Measurements from ENCODE around the gene PDHX. TPM values are rescaled to one million over a fixed set of nuclear protein-coding genes. Genes with fewer than 3 reads are reported as not detected.

PDHX gene
- total and polyA plus RNA-seq, 2 donors: 21.3 to 24.6 TPM

DNA sequence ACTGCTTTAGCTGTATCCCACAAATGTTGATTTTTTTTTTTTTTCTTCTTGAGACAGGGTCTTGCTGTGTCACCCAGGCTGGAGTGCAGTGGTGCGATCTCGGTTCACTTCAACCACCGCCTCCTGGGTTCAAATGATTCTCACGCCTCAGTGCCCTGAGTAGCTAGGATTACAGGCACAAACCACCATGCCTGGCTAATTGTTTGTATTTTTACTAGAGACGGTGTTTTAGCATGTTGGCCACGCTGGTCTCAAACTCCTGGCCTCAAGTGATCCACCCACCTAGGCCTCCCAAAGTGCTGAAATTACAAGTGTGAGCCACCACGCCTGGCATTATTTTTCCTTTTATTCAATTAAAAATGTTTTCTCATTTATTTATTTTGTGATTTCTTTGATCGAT is 55.9 kb downstream of the PDHX start:
- H3K4me1 ChIP-seq (ENCODE audit: control insufficient read depth in 2 of 2, insufficient read depth in 2 of 2, low read length in 2 of 2): no peaks in the 10 kb centered on the region
- H3K27me3 ChIP-seq (ENCODE audit: control insufficient read depth in 2 of 2, insufficient read depth in 1 of 2, low read length in 1 of 2): no peaks in the 10 kb centered on the region
- H3K9me3 ChIP-seq (ENCODE audit: control insufficient read depth in 2 of 2, insufficient read depth in 1 of 2, low read length in 1 of 2): no peaks in the 10 kb centered on the region
- DNase-seq (ENCODE audit: low read depth in 6 of 9, low spot score in 9 of 9): no peak
- H3K27ac ChIP-seq (ENCODE audit: low read depth in 1 of 2, low read length in 1 of 2): no peak overlapping the region
- 98% methylated on average over 8 of the region's 8 CpGs for WGBS
- H3K4me3 ChIP-seq (ENCODE audit: low read length in 2 of 2): no peak overlapping the region
- H3K36me3 ChIP-seq (ENCODE audit: control insufficient read depth in 2 of 2, insufficient read depth in 2 of 2, low read length in 1 of 2): peaks cover 0 to 3% of the 10 kb centered on the region in 2 donors

DNA sequence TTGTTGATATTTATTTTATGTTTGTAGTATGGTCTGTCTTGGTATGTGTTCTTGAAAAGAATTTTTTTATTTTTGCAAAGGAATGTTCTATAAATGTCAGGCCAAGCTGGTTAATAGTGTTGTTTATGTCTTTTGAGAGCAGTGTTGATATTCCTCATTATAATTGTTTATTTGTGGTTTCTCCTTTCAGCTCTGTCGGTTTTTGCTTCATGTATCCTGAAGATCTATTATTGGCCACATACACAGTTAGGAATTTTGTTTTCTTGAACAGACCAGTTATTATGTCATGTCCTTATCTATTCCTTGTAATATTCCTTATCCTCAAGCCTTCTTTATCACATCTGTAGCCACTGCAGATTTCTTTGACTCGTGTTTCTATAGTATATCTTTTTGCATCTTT is 56.5 kb downstream of the PDHX start:
- H3K4me1 ChIP-seq (ENCODE audit: control insufficient read depth in 2 of 2, insufficient read depth in 2 of 2, low read length in 2 of 2): no peaks in the 10 kb centered on the region
- H3K36me3 ChIP-seq (ENCODE audit: control insufficient read depth in 2 of 2, insufficient read depth in 2 of 2, low read length in 1 of 2): peaks cover 0 to 3% of the 10 kb centered on the region in 2 donors
- no peak overlapping the region for H3K4me3 ChIP-seq (ENCODE audit: low read length in 2 of 2)
- H3K27me3 ChIP-seq (ENCODE audit: control insufficient read depth in 2 of 2, insufficient read depth in 1 of 2, low read length in 1 of 2): no peaks in the 10 kb centered on the region
- no peak for DNase-seq (ENCODE audit: low read depth in 6 of 9, low spot score in 9 of 9)
- WGBS: 99% methylated on average over 2 of the region's 2 CpGs
- no peaks in the 10 kb centered on the region for H3K9me3 ChIP-seq (ENCODE audit: control insufficient read depth in 2 of 2, insufficient read depth in 1 of 2, low read length in 1 of 2)
- no peak overlapping the region for H3K27ac ChIP-seq (ENCODE audit: low read depth in 1 of 2, low read length in 1 of 2)

DNA sequence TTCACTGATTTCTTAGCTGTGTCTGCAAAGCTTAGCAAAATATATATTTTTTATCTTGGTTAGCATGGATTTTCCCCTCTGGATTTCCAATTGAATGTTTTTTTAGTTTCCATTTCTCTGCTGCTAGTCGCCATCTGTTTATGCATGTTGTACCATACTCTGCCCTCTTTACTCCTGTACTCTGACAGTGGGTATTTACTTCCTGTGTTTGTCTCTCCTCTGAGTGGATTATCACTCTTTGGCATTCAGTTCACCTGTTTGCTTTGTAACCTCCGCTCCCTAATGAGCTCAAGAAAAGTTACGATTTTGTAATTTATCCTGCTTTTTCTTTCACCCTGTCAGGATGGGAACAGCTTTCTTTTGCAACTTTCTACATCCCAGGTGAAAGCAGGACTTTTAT is 59.1 kb downstream of the PDHX start:
- peaks cover 0 to 5% of the 10 kb centered on the region in 2 donors for H3K36me3 ChIP-seq (ENCODE audit: control insufficient read depth in 2 of 2, insufficient read depth in 2 of 2, low read length in 1 of 2)

DNA sequence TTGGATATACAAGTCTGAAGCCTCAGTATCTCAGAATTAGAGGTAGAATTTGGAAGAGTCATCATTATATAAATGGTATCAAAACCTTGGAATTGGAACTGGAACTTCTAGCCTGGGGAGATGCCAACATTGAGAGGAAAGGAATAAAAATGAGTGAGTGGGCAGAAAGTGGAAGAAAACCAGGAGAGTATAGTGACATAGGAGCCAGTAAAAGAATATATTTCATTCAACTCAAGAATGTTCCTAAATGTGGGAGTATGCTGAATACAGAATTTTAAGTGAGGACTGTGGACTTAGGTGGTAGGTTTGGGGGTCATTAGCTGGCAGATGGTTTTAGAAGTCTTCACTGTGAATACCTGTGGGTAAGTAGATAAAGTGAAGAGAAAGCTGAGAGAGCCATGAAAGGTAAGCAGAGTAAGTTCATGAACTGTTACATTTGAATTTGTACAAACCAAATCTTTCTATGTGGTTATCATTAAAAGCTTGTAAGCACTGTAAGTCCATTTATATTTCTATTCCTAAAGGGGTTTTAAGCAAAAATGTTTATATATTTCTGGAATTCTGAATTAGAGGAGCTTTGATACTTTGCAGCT is 60.2 kb downstream of the PDHX start:
- peaks cover 0 to 5% of the 10 kb centered on the region in 2 donors for H3K36me3 ChIP-seq (ENCODE audit: control insufficient read depth in 2 of 2, insufficient read depth in 2 of 2, low read length in 1 of 2)
- DNase-seq (ENCODE audit: low read depth in 6 of 9, low spot score in 9 of 9): no peak
- no peaks in the 10 kb centered on the region for H3K4me1 ChIP-seq (ENCODE audit: control insufficient read depth in 2 of 2, insufficient read depth in 2 of 2, low read length in 2 of 2)
- H3K9me3 ChIP-seq (ENCODE audit: control insufficient read depth in 2 of 2, insufficient read depth in 1 of 2, low read length in 1 of 2): no peaks in the 10 kb centered on the region
- no peak overlapping the region for H3K27ac ChIP-seq (ENCODE audit: low read depth in 1 of 2, low read length in 1 of 2)
- H3K27me3 ChIP-seq (ENCODE audit: control insufficient read depth in 2 of 2, insufficient read depth in 1 of 2, low read length in 1 of 2): no peaks in the 10 kb centered on the region
- no peak overlapping the region for H3K4me3 ChIP-seq (ENCODE audit: low read length in 2 of 2)

More for the DNA sequence above, 59.1 kb downstream of the PDHX start:
- DNase-seq (ENCODE audit: low read depth in 6 of 9, low spot score in 9 of 9): no peak
- H3K9me3 ChIP-seq (ENCODE audit: control insufficient read depth in 2 of 2, insufficient read depth in 1 of 2, low read length in 1 of 2): no peaks in the 10 kb centered on the region
- H3K4me1 ChIP-seq (ENCODE audit: control insufficient read depth in 2 of 2, insufficient read depth in 2 of 2, low read length in 2 of 2): no peaks in the 10 kb centered on the region
- WGBS: 94% methylated on average over 3 of the region's 3 CpGs
- H3K4me3 ChIP-seq (ENCODE audit: low read length in 2 of 2): no peak overlapping the region
- H3K27me3 ChIP-seq (ENCODE audit: control insufficient read depth in 2 of 2, insufficient read depth in 1 of 2, low read length in 1 of 2): no peaks in the 10 kb centered on the region
- H3K27ac ChIP-seq (ENCODE audit: low read depth in 1 of 2, low read length in 1 of 2): no peak overlapping the region

DNA sequence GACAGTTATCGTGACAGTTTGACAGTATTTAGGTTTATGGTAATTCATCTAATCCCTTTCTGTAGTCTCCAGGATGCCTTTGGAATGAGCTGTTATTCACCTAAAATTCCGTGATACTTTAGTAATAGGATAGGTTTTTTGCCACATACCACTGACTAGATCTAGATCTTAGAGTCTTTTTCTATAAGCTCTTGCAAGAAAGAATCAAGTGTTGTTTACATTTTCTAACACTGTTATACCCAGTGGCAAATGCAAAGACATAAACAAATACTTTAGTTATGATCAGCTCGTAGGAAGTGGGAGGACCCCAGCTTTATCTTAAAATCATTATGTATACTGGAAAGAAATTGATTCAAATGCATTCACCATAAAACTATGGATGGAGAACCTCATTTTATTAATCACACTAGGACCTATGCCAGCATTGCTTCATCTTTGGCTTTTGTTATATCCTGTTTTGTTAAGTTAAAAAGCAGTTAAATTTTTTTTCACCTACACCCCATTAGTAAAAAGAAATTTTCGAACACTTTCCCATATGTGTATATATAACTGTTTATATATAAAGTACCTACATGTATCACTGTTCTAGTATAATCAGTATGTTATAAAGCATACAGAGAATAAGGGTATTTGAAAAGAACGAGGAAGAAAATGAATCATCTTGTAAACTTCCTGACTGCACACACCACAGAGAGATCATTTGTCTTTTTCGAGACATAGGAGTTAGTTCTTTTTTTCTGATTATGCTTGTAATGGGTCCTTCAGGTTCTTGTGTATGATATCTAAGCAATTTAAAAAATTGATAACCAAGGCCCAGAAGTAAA is 60.9 kb downstream of the PDHX start:
- no peak overlapping the region for H3K27ac ChIP-seq (ENCODE audit: low read depth in 1 of 2, low read length in 1 of 2)
- 64% methylated on average over 6 of the region's 6 CpGs for WGBS
- DNase-seq (ENCODE audit: low read depth in 6 of 9, low spot score in 9 of 9): no peak

DNA sequence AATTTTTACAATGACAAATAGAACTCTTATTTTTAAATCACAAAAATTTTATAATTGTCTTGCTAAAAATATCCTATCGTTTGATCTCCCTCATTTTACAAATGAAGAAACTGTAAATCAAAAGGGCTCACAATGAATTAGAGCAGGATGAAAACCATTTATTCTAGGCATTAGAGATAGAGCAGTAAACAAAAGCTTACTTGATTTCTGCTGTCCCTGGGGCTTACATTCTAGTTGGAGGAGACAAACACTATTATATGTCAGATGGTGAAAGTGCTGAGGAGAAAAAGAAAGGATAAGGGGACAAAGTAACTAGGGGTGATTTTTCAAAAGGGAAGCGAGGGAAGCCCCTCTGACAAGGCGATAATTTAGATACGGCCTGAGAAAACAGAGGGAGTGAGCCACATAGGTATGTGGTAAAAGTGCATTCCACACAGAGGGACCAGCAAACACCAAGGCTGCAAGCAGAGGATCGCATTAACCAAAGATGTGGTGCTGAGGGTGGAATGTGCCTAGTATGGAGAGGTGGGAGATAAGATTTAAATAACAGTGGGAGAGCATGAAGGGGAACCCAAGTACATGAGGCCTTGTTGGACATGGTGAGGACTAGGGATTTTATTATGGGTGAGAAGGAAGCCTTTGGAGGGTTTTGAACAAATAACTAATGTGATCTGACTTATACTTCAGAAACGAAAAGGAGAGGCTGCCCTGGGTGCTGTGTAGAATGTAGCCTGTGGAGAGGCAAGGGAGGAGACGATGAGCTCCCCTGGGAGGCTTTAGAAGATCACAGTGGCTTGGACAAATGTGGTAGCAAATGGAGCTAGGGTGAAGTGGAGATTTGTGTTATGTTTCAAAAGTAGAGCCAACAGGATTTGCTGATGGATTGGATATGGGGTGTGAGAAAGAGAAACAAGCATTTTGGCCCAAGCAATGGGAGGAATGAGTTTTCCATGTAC is 62.1 kb downstream of the PDHX start:
- H3K4me3 ChIP-seq (ENCODE audit: low read length in 2 of 2): no peak overlapping the region
- DNase-seq (ENCODE audit: low read depth in 6 of 9, low spot score in 9 of 9): no peak
- 95% methylated on average over 7 of the region's 7 CpGs for WGBS

More for the DNA sequence above, 60.9 kb downstream of the PDHX start:
- peaks cover 0 to 5% of the 10 kb centered on the region in 2 donors for H3K36me3 ChIP-seq (ENCODE audit: control insufficient read depth in 2 of 2, insufficient read depth in 2 of 2, low read length in 1 of 2)
- H3K4me3 ChIP-seq (ENCODE audit: low read length in 2 of 2): no peak overlapping the region
- H3K27me3 ChIP-seq (ENCODE audit: control insufficient read depth in 2 of 2, insufficient read depth in 1 of 2, low read length in 1 of 2): no peaks in the 10 kb centered on the region
- H3K9me3 ChIP-seq (ENCODE audit: control insufficient read depth in 2 of 2, insufficient read depth in 1 of 2, low read length in 1 of 2): no peaks in the 10 kb centered on the region
- no peaks in the 10 kb centered on the region for H3K4me1 ChIP-seq (ENCODE audit: control insufficient read depth in 2 of 2, insufficient read depth in 2 of 2, low read length in 2 of 2)

DNA sequence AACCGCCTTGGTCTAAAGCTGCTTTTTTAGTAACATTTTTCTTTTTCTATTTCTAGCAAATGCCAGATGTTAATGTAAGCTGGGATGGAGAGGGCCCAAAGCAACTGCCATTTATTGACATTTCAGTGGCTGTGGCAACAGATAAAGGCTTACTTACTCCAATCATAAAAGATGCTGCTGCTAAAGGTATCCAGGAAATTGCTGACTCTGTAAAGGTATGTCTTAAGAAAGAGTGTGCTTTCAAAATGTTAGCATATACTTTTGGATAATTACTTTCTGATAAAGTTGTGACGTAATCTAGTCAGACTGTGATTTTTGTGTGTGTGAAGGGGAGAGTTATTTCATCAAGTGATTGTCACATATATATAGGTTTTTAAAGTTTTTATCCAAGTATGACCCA is 68.1 kb downstream of the PDHX start:
- Histone ChIP-seq H3K4me1 (ENCODE audit: control insufficient read depth in 2 of 2, insufficient read depth in 2 of 2, low read length in 2 of 2) (no peaks in the 10 kb centered on the region), H3K4me3 (ENCODE audit: low read length in 2 of 2) (no peak overlapping the region), H3K9me3 (ENCODE audit: control insufficient read depth in 2 of 2, insufficient read depth in 1 of 2, low read length in 1 of 2) (no peaks in the 10 kb centered on the region), H3K27ac (ENCODE audit: low read depth in 1 of 2, low read length in 1 of 2) (no peak overlapping the region), H3K36me3 (ENCODE audit: control insufficient read depth in 2 of 2, insufficient read depth in 2 of 2, low read length in 1 of 2) (peaks cover 4% of the 10 kb centered on the region in 2 donors), H3K27me3 (ENCODE audit: control insufficient read depth in 2 of 2, insufficient read depth in 1 of 2, low read length in 1 of 2) (no peaks in the 10 kb centered on the region)
- over 99% methylated on average over 2 of the region's 2 CpGs for WGBS
- DNase-seq (ENCODE audit: low read depth in 6 of 9, low spot score in 9 of 9): no peak

More for the DNA sequence above, 62.1 kb downstream of the PDHX start:
- H3K36me3 ChIP-seq (ENCODE audit: control insufficient read depth in 2 of 2, insufficient read depth in 2 of 2, low read length in 1 of 2): peaks cover 0 to 5% of the 10 kb centered on the region in 2 donors
- H3K4me1 ChIP-seq (ENCODE audit: control insufficient read depth in 2 of 2, insufficient read depth in 2 of 2, low read length in 2 of 2): no peaks in the 10 kb centered on the region
- no peaks in the 10 kb centered on the region for H3K27me3 ChIP-seq (ENCODE audit: control insufficient read depth in 2 of 2, insufficient read depth in 1 of 2, low read length in 1 of 2)
- H3K9me3 ChIP-seq (ENCODE audit: control insufficient read depth in 2 of 2, insufficient read depth in 1 of 2, low read length in 1 of 2): no peaks in the 10 kb centered on the region
- H3K27ac ChIP-seq (ENCODE audit: low read depth in 1 of 2, low read length in 1 of 2): no peak overlapping the region

DNA sequence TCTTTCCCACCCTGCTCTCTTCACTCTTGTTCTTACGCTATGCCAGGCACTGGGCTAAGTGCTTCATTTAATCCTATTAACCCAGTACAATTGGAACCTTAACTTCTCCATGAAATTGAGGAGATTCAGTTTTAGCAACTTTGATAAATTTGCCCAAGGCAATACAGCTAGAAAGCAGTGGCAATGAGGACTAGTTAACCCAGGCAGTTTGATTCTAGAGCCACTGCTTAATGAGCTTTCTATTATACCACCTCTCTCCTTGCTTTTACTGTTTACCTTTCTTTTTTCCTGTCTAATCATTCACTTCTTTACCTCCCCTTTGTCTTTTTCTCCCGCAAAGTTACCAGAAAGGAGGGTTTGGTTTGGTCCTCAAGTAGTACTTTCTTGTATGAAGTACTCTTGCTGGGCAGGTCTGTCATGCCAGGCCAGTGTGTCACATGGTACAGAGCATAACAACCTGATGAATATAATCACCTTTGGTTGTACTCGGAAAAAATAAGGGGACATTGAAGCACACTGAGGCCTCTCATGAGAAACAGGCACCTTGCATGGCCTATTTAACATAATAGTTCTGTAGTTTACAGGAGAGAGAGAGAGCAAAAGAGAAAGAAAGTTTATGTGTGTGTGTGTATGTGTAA is 70.6 kb downstream of the PDHX start:
- Histone ChIP-seq H3K36me3 (ENCODE audit: control insufficient read depth in 2 of 2, insufficient read depth in 2 of 2, low read length in 1 of 2) (peaks cover 4% of the 10 kb centered on the region in 2 donors), H3K4me1 (ENCODE audit: control insufficient read depth in 2 of 2, insufficient read depth in 2 of 2, low read length in 2 of 2) (no peaks in the 10 kb centered on the region), H3K27ac (ENCODE audit: low read depth in 1 of 2, low read length in 1 of 2) (no peak overlapping the region), H3K4me3 (ENCODE audit: low read length in 2 of 2) (no peak overlapping the region), H3K9me3 (ENCODE audit: control insufficient read depth in 2 of 2, insufficient read depth in 1 of 2, low read length in 1 of 2) (no peaks in the 10 kb centered on the region), H3K27me3 (ENCODE audit: control insufficient read depth in 2 of 2, insufficient read depth in 1 of 2, low read length in 1 of 2) (no peaks in the 10 kb centered on the region)
- no peak for DNase-seq (ENCODE audit: low read depth in 6 of 9, low spot score in 9 of 9)
- WGBS: 98% methylated on average over 3 of the region's 3 CpGs
